Measurements from ENCODE around the gene COG7. TPM values are rescaled to one million over a fixed set of nuclear protein-coding genes. Genes with fewer than 3 reads are reported as not detected.

COG7 gene
- 41.7 TPM for total RNA-seq

GRCh38 chr16:23452572-23453337 lies at the start of gene COG7:
Gene COG7 (minus strand): TSS chr16:23453189. CDS start chr16:23452994, 195 bp downstream.

Other genes starting within 250 kb of the COG7 start
- 0.66 TPM for gene SCNN1B, start 150.9 kb downstream of the COG7 start, total RNA-seq
- 163 TPM for gene GGA2, start 57.3 kb upstream of the COG7 start, total RNA-seq
- 32.5 TPM for gene EARS2, start 104.2 kb upstream of the COG7 start, total RNA-seq
- 157 TPM for gene UBFD1, start 104.5 kb upstream of the COG7 start, total RNA-seq
- 41.3 TPM for gene NDUFAB1, start 143.1 kb upstream of the COG7 start, total RNA-seq
- 15.6 TPM for gene PALB2, start 188.1 kb upstream of the COG7 start, total RNA-seq
- gene DCTN5, start 188.3 kb upstream of the COG7 start, total RNA-seq, result 69.8 TPM
- 9.0 TPM for gene PLK1, start 225.7 kb upstream of the COG7 start, total RNA-seq